Panc1 (cell line): ENCODE data around the gene ZNF804B.

Source experiments
- CTCF ChIP-seq: fragments of 450-650 bp; IDR thresholded peaks from 2 replicates; pipeline ENCODE4 v1.5.1; 2017; ENCODE audit warnings: mild to moderate bottlenecking
- POLR2AphosphoS5 ChIP-seq: IDR thresholded peaks from 2 replicates; pipeline ENCODE4 v1.6.1; 2012; ENCODE audit warnings: mild to moderate bottlenecking, low read depth, low read length, moderate library complexity
- REST ChIP-seq, 2 experiments: IDR thresholded peaks; 2 replicates each; pipeline ENCODE4 v1.6.1; 2011 to 2012; ENCODE audit warnings: low read depth in 2 of 2, control low read depth in 1 of 2, low read length in 1 of 2, mild to moderate bottlenecking in 1 of 2, moderate library complexity in 1 of 2; ENCODE audit not compliant: insufficient read depth in 1 of 2
- SIN3A ChIP-seq: IDR thresholded peaks from 2 replicates; pipeline ENCODE4 v1.6.1; 2012; ENCODE audit warnings: low read depth, mild to moderate bottlenecking, low read length, moderate library complexity, borderline replicate concordance; ENCODE audit not compliant: insufficient read depth
- TCF7L2 ChIP-seq: IDR thresholded peaks from 2 replicates; pipeline ENCODE4 v1.6.1; 2011; ENCODE audit warnings: mild to moderate bottlenecking, low read depth, low read length, inconsistent platforms

DNA sequence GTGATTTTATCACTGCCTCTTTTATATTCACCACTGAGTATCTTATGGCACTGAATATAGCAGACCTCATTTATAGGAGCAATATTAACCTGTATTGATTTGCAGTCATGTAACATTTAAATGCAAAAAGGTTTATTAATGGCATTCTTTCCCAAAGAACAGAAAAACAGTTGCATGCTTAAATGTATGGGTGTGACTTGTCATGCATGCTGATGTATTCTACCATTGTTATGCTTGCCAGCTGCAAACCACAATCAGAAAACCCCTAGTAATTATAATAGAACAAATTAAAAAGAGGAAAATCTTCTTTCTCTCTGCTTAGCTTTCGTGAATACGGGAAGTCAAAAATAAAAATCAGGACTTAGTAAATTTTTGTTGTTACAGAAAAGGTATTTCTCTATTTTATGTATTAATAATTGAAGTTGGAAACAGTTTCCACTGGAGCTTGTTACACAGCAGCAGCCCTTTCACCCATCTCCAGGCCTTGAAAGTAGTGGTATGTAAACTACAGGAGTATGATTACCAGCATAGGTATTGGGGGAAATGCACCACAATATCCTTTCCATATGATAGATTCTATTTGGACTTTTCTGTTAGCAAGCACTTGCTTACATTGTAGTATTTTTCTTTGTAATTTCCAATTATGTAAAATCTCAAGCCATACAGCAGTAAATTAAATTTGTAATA is 183.5 kb downstream of the ZNF804B start:
- no peak for TF ChIP-seq CTCF
- TF ChIP-seq REST (IDR thresholded peaks at IDR 0.05; ENCODE audit: insufficient read depth in 1 of 2, low read depth in 2 of 2, low read length in 1 of 2): no peak
- TF ChIP-seq TCF7L2: no peak
- TF ChIP-seq SIN3A: no peak
- no peak for TF ChIP-seq POLR2AphosphoS5
